GM18909 (cell line): ENCODE data around the gene EIF4E1B.

Experiments used
- ATAC-seq: cut with Tn5 transposase; IDR thresholded peaks from one replicate; pipeline ENCODE4 v1.9.1; 2021; ENCODE audit warnings: mild to moderate bottlenecking; ENCODE audit not compliant: unreplicated experiment, poor library complexity

Gene EIF4E1B

DNA sequence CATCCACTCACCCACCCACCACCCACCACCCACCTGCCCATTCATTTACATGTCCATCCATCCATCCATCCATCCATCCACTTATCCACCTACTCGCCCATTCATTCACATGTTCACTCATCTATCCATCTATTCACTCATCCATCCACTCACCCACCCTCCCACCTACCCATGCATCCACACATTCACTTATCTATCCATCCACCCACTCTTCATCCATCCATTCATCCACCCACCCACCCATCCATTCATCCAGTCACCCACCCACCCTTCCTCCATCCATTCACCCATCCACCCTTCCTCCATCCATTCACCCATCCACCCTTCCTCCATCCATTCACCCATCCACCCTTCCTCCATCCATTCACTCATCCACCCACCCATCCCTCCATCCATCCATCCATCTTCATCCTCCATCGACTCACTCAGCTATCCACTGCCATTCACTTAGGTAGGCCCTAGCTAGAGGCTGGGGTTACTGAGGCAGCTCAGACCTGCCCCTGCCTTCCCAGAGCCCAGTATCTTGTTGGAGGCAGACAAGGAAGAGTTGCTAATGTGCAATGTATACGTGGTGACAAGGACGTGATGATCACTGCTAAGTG is 29.5 kb downstream of the EIF4E1B start:
- no peak for ATAC-seq

DNA sequence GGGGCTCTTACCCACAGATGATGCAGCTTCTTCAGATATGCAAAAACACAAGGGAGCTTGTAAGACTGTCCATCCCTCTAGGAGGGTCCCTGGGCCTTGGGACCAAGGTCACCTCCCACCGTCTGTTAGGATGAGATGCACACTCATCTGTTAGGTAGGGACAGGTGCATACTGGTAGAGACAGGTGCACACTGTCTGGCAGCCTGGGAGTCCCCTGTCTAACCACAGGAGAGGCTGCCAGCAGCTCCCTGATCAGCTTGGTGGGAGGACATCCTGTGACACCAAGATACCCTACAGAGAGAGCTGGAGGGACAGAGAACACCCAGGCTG is 30.0 kb downstream of the EIF4E1B start:
- peak; percentile 36 for ATAC-seq

DNA sequence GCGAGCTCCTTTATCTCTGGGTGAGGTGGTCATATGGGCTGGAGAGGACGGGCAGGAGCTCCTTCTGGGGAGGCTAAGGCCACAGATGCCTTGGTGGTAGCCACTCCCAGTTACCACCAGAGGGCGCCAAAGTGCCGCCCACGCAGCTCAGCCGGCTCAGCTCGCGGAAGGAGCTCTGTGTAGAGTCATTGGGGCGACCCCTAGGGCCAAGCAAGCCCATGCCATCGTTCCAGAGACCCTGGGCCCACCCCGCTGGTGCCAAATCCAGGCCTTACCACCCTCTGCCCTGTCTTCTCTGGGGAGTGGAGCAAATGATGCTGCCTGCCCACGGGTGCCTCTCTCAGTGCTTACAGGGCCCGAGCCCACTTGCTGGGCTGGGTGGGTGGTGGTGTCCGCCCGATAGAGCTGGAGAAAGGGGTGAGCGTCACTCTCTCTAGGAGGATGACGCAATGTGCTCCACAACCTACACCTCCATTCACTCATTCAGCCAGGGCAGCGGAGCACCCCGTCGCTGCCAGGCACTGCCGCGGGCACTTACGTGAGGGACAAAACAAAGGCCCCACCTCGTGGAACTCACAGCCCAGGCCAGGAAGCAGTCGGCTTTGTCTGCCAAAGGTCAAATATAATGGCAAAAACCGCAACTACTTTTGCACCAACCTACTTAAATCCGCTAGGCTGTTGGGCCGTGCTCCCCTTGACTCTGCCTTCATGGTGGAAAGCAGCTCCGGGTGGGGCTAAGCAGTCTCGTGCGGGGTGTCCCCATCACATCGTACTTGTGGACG is 30.6 kb downstream of the EIF4E1B start:
- peak; percentile 58 for ATAC-seq

DNA sequence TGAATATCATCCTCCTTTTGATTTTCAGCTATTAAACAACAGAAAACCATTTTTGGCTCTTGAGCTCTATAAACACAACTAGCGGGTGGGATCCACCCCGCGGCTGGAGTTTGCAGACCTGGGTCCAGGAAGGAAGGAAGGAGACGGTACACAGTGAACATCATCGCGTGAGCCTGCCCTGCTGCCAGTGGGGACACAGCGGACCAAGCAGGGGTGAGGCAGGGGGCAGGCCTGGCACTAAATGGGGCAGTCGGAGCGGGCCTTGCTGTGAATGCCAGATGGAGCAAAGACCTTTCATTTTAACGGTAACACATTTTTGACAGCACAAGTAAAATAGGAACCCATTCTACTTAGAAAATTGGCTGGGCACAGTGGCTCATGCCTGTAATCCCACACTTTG is 31.2 kb downstream of the EIF4E1B start:
- ATAC-seq, result no peak

DNA sequence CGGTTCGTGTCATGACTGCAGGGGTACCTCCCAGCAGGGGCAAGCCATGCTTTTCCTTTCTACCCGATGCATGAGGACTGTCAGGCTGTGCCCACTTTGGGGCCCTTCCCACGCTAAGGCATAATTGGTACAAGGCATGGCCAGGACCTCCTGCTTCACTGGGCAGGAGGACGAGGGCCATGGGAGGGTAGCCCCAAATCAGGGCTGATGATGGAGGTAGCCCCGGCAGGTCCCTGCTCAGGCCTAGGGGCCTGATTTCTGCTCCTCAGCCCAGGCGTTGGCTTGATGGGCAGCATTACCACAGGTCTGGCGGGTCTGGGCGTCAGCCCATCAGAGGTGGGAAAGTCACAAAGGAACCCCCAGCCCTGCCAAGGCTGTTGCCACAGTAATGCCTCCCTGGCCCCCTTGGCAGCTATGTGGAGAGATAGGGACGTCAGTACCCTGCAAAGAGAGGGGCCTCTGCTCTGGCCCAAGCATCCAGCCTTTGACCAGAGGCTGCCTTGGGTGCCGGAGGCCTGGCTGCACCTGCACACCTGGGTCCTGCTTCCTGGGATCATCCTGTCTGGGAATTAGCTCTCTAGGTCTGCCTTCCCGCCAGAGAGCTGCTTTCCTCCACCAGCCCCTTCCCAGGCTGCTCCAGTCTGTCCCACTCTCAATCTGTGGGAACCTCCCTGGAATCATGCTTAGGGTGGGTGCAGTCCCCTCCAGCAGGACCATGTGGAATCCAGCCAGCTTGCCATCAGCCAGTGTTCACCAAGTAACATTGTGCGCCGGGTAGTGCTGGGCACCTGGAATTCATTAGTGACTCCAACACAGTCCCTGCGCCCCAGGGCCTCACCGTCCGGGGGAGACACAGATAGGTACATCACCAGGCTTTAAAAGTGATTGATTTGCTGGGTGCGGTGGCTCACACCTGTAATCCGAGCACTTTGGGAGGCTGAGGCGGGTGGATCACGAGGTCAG is 32.2 kb downstream of the EIF4E1B start:
- no peak for ATAC-seq

DNA sequence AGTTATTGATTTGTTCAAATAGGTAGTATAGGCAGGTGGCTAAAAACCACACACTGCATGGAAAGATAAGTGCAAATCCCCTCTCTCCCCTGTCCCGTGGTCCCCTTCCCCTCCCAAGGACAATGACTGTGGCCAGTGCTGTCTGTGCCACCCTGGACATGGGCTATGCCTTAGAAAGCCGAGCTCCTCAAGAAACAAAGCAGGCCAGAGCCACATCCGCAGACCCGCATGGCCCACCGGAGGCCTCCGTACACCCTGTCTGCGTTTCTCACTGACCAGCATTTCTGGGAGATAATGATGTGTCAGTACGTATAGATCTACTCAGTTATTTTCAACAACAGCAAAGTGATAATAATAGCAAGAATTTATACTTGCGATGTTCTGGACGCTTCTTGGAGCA is 33.1 kb downstream of the EIF4E1B start:
- ATAC-seq, result no peak

DNA sequence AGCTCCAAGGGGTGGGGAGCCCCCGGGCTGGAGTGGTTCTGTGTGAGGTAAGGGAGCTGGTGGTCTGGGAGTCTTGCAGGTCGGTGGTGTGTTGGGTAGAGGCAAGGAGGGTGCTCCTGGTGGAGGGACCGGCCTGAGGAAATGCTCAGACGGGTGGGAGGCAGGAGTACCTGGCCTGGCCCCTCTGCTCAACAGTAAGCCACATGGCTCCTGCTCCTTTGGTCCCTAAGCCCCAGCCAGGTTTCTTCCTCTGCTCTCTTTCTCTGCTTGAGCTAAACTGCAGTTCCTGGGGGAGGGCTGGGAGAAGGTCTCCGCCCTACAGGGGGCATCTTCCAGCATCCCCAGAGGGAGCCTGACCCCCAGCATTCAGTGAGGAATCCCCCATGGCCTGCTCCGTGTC is 34.0 kb downstream of the EIF4E1B start:
- ATAC-seq, result no peak

DNA sequence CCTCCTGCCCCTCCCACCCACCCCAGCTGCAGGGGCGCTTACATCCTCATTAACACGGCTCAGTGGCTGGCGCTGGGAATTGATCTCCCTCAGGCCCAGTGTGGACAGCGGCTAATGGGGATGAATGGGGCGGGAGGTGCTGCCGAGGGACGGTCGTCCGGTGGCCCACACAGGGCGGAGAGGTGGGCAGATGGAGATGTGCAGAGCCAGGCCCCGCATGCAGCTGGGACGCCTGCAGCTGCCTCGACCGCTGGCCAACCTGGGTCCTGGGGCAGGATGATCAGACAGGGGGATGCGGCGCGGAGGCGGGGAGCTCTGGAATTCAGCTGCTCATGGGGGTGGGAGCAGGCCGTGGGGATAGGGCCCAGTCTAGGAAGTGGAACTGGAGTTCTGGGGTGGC is 34.4 kb downstream of the EIF4E1B start:
- ATAC-seq, result no peak

DNA sequence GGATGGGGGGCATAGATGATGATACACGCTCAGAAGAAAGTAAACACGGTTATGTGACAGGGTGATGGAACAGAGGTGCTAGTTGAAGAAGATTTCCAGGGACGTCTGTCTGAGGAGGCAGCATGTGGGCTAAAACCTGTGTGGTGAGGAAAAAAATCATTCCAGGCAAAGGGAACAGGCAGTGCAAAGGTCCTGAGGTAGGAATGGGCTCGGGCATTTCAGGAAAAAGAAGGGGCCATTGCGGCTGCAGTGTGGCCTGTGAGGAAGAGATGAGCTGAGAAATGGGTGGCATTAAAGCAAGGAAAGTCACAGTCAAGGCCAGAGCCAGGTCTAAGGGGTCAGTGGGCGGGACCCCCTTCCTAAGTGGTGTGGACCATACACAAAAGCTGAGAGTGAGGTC is 35.0 kb downstream of the EIF4E1B start:
- no peak for ATAC-seq

DNA sequence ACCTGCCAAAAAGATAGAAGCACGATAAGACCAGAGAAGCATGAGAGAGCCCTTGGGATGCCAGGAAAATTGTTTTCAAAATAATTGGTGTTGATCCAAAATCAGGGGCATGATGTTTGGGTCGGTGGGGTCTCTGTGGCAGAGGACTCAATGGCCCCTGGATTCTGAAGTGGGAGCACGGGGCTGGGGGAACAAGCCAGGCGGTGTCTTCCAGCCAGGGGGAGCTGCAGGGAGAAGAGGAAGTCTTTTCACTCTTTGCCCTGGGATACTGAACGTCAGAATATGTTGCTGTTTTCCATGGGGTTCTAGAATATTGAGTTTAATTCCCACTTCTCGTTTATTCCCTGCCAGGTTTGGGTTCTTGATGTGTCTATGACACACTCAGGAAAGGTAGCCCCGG is 37.2 kb downstream of the EIF4E1B start:
- no peak for ATAC-seq

DNA sequence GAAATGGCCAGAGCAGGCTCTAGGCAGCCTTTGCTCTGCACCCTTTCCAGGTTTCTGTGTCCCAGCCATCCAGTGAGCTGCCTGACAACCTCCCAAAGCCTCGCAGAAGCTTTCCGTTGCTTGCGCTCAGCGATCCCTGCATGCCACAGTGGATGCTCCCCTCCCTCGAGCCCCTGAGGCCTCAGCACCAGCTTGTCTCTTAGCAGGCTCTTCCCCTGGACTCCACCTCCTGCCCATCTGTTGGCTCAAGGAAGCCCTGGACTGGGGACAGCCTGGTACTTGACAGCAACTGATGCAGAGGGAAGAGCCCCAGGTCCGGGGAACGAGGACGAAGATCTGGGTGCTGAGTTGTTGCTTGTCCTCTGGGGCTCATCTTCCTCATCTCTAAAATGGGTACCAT is 40.0 kb downstream of the EIF4E1B start:
- no peak for ATAC-seq

DNA sequence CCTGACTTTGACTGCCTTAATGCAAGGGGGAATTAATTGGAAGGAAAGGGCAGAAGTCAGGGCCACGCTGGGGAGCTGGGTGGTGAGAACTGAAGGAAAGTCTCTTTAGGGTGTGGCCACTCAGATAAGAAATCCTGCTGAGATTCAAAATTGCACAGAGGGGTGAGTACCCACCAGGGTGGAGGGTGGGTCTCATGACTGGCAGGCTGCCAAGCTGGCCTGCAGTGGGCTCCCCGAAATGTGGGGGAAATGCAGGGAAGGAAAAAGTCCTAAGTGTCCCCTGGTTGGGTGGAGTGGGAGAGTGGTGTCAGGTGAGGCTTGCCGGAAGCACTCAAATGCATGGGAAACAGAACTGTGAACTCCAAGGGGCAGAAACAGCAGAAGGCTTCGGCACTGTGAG is 40.9 kb downstream of the EIF4E1B start:
- ATAC-seq, result no peak

DNA sequence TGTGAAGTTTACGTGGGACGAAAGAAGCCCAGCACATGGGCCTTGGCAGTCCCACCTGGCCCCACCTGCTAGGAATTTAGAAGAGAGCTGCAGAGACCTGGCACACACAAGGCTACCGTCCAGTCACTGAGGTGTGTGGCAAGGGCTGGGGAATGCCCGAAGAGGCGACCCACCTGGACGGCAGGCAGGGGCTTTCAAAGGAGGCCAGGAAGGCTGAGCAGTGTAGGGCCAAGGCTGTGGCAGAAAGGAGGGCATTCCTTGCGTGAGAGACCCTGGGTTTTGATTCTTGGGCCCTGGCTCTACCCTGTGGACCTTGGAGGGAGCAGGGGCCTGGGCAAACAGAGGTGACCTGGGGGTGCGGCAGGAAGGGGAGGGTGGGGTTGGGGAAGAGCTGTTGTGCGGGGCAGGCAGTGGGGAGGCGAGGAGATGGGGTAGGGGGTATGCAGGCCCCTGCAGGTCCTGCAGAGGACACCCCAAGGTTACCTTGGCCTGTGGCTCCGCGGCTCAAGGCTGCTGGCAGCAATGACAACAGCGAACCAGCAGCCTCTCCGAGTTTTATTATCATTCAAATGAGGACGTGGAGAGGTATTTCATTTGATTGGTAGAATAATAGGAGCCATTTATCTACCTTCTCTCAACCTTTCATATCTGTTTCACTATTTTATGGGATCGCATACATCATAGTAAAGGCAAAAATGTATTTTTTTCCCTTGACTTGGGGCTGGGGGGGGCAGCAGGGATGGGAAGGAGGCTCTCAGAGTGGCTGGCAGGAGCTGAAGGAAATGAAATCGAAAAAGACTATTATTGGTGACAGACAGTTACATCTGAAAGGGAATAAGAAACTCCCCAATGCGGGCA is 41.6 kb downstream of the EIF4E1B start:
- ATAC-seq, result no peak

DNA sequence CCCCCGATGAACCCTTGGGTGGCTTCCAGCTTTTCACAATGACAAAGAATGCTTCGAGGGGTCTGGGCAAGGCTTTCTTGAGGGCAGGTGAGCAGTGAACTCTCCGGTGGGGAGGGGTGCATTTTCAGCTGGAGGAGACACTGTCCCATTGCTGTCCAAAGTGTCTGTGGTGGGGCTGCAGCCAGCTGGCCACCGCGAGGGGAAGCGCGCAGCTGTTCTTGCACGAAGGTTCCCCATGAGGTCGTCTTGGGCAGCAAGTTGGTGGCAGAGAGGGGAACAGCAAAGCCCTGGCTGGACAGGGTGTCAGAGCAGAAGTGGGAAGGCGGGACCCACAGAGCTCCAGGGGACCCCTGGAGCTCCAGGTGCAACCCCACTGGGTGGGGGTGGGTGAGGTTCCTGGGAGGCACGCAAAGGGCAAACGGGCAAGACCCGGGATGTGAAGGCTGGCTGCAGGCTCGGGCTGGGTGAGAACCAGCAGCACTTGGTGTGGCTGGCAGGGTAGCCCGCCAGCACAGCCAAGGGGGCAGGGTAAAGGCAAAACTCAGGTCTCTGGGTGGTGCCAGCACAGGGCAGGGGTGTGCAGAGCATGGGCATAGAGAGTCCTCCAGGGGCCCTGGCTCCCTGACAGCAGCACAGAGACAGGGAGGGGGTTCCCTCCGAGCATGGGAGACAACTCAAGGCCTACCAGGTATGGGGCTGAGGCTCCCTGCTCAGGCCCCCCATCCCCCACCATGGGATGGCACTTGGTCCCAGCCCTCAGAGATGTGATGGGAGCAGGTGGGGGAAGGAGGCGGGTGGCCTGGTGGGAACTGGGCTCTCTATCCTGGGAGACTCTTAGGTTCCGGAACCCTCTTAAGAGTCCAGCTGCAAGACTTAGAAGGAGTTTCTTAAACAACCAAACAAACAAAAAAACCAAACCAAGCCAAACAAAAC is 43.4 kb downstream of the EIF4E1B start:
- no peak for ATAC-seq

DNA sequence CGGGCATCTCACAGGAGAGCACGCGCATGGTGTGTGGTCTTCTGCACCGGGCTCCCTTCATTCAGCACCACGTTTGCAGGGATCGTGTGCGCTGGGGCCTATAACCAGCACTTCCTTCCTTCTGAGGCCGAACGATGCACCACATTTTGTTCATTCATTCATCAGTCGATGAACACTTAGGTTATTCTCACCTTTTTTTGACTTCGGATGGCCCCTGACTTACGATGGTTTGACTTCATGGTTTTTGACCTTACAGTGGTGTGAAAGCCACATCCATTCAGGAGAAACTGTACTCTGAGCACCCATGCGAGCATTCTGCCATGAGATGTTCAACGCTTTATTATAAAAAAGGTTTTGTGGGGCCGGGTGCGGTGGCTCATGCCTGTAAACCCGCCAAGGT is 44.3 kb downstream of the EIF4E1B start:
- ATAC-seq, result no peak

DNA sequence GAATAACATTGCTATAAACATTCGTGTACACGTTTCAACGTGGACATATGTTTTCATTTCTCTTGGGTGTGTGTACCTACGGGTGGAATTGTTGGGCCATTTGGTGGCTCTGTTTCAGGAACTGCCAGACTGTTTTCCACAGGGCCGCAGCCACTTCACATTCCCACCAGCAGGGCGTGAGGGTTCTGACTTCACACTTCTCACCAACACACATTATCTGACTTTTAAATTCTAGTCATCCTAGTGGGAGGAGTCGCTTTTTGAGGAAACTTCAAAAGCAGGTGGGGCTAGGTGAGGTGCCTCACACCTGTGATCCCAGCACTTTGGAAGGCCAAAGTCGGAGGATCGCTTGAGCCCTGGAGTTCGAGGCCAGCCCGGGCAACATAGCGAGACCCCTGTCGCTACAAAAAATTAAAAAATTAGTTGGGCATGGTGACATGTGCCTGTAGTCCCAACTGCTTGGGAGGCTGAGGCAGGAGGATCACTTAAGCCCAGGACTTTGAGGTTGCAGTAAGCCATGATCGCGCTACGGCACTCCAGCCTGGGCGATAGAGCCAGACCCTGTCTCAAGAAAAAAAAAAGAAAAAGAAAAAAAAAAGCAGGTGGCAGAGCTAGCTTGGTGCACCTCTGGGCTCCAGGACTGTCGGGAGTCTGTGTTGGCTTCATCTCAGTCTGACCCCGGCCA is 45.3 kb downstream of the EIF4E1B start:
- no peak for ATAC-seq

DNA sequence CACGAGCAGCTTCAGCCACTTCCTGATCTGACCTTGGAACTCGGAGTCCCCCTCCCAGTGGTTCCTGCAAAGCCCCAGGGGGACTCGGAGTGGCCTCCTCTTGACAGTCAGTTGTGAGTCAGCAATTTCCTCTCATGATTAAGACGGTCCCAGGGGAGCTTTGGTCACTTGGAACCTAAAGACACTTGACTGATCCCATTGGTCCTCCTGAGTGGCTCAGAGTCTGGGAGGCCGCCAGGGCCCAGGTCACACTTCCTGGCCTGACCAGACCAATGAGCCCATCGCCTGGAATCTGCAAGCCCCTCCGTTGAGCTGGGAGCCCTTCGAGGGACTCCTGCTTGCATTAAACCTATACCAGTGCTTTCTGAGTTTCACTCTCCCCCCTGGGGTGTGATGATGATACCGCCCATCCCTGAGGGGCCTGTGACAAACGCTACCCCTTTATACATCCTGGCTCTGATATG is 45.9 kb downstream of the EIF4E1B start:
- peak; percentile 81 for ATAC-seq

DNA sequence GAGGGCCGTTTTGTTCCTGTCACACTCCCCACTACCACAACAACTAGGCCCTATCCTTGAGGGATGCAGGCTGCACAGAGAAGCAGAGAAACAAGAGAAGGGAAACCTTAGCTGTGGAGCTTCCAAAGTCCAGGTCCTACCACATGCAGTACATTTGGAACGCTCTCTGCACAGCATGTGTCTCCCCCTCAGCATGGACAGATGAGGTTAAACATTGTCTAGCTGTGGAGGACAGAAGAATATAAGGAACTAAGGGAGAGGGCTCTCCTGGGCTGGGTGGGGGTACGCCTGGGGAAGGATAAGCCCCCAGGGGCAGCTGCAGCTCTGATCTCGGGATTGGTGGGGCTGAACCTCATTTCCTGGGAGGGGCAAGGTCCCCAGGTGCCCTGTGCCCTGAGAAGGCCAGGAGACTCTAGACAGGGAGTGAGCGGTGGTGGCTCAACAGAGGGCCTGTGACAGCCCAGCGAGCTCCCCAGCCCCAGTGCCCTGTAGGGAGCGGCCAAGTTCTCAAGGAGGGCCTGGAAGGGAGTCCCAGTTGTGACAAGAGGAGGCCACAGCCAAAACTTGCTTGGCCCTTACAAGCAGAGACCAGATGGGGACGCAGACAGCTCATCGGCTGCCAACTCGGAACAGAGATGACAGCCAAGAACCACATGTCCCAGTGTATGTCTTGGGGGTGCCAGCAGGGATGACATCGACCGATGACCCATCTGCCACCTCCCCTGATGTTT is 46.9 kb downstream of the EIF4E1B start:
- ATAC-seq, result no peak
